HG03108 (cell line): ENCODE data around the gene EPOP.

Experiments
- ATAC-seq: cut with Tn5 transposase; IDR thresholded peaks from one replicate; pipeline ENCODE4 v1.9.1; 2021; ENCODE audit warnings: moderate library complexity; ENCODE audit not compliant: unreplicated experiment

Gene EPOP

DNA sequence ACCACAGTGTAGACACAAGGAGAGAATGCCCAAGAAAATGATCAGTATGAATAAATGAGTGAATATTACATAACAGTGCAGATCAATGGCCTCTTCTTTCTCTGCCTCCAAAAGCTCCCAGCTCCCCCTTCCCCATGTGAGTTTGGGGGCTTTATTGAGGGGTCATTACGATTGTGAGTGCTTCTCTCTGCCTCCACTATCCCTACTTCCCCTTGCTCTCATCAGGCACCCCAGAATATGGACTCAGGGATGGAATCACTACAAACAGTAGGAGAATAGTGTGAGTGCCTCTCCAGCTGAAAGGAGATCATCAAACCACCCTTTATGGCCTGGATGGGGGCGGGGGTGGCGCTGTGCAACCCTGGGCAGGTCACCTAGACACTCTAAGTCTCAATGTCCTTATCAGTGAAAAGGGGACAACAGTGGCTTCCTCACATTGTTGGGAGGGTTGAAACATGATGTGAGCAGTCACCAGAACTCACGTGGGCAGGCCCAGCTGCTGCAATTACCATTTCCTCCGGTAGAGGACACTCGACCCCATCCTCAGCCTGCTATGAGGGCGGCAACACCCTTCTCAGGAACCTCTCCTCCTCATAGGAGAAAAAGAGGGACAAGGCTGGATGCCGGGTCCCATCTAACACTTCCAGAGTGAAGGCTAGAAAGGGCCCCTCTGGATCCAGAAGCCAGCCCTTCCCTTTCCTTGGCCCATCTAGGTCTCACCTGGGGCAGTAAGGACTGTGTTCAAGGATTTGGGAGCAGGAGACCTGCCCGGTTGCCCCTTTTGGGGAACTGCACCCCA lies 2.1 kb upstream of the EPOP start:
- ATAC-seq: peak; percentile 34

DNA sequence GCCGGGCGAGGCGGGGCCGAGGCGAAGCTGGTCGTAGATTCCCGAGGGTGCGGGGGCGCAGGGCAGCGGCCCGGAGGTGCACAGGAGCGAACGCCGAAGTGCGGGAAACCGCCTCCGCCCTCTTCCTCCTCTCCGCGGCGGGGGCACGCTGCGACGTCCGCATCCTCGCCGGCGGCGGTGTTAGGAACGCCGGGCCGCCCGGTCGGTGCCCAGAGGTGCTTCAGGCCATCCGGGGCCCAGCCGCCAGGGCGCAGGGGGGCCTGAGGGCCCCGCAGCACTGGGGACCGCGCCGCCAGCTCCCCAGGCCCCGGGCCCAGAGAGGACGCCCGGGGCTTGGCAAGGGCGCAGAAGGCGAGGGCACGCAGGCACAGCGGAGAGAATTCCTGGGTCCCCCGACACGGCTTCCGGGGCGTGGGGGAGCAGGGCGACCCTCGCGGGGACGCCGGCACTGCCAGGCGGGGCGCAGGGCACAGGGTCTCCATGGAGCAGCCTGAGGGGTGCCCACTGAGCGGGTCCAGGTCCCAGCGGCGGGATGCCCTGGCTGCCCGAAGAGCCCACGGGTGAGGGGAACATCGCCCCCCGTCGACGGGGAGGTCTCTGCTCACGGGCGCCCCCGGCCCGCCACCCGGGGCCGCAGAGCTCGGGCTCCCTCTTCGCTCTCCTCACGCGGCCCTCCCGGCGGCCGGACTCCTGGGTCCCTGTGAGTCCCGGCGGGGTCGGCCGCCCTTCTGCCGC lies 576 bp downstream of the EPOP start:
- ATAC-seq: no peak

DNA sequence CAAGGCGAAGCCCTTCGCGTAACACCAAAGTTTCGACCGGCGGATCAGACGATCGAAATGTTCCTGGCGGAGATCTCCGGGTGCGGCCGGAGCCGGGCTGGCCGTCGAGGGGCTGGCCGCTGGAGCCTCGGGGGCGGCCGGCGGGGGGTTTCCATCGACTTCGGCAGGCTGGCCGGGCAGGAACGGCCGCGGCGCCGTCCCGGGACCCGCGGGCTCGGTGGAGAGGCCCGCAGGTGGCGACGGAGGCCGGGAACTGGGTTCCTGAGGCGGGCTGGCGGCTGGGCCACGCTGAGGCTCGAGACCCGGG lies 1.1 kb downstream of the EPOP start:
- ATAC-seq: no peak

DNA sequence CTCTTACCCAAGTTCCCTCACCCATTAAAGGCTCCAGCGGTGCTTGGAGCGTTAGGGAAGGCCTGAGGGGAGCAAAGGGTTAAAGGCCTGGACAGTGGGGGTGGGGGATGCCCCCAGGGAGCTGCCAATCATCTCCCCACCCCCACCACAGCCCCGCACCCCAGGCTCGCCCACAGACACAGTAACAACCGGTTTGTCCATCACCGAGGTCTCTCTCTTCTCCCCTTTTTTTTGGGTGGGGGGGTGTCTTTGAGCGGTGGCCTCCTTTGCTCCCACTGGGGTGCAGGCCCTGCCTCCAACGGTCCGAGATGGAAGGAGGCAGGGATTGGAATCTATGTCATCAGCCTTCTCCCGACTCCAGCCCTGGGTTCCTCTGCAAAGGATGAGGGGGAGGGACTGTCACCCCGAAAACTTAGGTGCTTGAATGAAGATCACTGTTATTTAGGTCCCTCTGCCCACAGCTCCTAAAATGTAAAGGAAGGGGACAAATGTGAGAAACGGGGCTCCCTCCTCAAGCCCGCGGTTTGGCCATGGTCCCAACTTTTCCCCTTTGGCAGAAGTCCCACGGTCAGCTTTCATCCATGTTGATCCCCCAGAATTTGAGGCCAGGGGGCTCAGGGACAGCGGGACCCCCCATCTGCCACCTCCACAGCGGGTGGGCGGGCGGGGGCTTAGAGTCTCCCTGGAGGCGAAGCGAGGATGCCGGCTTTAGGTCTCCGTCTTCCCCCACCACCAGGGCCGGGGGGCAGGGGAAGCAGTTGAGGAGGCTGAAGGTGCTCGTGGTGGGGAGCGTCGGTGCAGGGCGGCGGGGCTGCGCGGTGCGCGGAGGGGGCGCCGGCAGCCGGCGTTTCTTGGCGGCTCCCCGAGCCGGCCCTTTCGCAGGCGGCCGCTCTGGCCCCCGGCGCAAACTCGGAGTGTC lies 1.7 kb downstream of the EPOP start:
- no peak for ATAC-seq

DNA sequence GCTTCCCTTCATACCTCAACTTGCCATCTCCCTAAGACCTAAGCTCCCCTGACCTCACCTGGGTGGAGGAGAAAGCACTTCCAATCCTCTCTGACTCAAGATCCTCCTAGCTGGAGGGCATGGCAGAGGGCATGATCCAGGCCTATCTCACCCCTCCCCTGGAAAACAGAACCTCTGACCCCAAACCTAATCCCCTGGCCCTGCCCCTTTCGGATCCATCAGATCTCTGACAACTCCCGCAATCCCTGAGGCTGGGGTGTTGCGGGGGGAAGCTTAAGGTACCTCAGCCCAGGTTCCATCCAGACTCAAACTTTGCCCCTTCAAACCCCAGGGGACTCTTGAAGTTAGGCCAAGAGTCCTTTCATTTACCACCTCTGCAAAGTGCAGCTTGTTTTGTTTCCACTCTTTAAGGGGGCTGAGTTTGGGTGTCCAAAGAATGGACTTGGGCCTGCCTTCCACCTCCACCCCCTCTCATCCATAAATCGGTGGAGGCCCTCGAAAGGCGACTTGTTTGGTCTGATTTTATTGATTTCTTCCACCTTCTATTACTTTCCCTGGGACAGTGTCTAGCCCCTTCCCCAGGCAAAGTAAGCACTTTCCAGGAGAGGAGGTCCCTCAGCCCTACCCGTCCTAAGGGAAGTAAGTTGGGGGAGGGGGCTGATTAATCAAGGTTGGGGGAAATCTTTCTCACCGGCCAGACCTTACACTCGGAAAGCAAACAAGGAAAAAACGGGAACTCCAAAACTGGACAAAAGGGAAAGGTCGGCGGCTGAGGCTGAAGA lies 2.6 kb downstream of the EPOP start:
- ATAC-seq: no peak

DNA sequence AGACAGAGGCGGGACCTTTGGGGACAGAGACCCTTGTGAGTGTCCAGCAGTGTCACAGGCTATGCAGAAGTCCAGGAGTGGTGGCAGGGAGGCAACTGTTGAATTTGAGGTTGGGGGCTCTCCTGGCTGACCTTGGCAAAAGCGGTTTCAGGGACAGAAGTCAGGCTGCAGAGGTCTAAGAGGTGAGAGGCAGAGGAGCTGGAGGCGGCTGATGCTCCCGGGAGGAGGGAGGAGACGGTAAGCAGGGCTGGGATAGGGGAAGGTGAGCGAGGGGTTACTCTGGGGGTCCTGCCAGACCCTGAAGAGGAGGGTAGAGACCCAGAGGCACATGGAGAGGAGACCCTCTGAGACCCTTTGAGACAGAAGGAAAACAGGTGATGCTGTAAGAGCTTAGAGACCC lies 5.2 kb downstream of the EPOP start:
- no peak for ATAC-seq

DNA sequence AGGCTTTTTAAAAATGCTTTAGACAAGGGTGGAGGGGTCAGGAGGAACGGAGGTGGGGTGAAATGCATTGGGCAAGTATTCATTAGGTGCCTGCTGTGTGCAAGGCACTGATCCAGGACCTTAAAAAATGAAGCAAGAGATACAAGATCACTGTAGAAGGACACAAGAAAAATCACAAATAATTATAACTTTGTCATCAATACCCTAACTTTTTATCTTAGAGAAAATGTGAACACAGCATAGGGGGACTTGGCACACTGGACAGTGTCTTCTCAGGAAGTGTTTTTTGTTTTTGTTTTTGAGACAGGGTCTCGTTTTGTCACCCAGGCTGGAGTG lies 7.0 kb downstream of the EPOP start:
- no peak for ATAC-seq

DNA sequence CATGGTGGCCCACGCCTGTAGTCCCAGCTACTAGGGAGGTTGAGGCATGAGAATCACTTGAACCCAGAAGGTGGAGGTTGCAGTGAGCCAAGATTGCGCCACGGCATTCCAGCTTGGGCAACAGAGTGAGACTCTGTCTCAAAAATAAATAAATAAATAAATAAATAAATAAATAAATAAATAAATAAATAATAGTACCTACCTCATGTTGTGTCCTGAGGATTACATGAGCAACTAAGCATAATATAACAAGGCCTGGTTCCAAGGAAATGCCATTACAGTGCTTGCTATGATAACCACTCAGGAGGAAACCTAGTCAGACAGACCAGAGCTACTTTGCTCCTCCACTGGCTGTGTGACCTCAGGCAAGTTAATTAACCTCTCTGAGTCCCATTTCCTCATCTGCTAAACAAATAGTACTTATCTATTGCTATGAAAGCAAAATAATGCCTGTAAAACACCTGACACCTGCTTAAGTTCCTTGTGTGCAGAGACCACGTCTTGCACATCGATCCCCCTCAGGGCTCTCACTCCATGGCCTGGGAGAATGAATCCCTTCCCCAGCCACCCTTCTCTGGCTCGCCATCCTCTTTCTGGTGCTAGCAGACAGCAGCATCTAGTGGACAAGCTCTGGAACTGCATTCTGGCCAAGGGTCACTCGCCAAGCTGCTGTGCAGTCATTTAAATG lies 7.5 kb downstream of the EPOP start:
- ATAC-seq: no peak

DNA sequence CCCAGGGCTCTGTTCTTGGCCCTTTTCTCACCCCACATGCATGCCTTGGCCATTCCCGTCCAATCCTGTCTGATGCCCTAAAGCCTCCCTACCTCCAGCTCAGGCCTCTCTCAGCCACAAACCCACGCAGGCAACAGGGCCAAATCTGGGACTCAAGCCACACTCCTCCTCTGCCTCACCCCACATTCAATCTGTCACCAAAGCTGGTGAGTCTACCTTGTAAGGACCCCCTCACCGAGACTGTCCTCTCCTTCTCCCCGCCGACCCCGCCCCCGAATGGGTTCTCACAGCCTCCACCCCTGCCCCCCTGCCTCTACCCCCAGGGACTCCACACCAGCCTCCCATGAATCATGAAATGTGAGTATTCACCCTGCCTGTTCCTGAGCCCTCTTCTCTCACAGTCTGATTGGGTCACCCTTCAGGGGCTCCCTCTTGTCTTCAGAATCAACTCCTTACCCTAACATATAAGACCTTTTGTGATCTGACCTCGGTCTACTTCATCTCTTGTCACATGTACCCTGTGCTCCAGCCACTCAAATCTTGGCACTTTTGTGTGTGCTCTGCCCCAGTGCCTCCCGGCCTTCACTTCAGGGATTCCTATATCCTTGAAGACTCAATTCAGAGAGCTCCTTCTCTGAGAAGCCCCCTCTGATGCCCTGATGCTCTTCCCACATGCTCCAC lies 10.7 kb downstream of the EPOP start:
- no peak for ATAC-seq

DNA sequence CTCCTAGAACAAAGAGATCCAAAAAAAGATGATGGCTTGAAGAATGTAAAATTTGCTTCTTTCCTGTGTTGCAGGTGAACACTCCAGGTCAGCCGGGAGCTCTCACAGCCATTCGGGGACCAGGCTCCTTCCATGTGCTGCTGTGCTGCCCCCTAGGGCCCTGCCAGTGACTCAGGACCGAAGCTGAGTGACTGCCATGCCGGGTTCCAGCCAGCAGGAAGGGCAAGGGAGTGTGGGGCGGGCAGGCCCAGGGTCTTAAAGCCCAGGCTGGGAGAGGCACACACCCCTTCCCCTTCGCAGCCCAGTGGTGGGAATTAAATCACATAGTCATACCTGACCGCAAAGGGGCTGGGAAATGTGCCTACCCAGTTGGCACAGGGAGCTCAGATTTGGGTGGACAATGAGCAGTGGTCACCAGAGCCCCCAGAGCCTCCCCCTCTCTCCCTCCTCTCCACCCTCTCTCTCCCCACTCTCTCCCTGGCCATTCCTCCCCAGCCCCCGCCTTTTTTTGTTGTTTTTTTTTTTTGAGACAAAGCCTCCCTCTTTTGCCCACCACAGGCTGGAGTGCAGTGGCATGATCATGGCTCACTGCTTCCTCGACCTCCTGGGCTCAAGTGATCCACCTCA lies 11.5 kb downstream of the EPOP start:
- ATAC-seq: no peak

DNA sequence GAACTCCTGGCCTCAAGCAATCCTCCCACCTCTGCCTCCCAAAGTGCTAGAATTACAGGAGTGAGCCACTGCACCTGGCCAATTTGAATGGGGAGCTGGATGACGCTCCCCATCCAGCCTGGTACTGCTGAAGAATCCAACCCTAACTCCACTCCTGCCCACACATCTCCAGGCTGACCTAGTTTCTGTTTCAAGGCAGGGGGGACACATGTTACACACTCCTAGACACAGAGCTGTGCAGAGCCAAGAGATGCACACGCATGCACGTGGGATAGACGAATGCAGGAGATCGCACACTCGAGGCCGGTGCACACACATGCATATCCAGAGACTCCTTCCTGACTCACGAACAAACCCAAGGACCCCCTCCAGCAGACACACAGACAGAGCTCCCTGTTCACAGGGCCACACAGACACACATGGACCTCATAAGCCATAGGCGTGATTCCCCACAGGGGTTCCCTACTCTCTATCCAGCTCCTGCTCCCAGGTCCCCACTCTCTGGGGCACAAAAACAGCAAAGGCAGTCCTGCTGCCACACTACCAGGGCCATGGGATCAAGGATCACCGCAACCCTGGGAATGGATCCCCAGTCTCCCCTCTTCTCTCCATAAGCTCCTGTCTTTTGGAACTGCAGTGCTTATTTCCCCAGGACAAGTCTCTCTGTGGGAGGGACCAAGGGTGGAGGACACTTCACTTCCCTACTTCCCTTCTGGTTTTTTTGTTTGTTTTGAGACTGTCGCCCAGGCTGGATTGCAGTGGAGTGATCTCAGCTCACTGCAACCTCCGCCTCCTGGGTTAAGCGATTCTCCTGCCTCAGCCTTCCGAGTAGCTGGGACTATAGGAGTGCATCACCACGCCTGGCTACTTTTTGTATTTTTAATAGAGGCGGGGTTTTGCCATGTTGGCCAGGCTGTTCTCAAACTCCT lies 14.4 kb downstream of the EPOP start:
- ATAC-seq: no peak

DNA sequence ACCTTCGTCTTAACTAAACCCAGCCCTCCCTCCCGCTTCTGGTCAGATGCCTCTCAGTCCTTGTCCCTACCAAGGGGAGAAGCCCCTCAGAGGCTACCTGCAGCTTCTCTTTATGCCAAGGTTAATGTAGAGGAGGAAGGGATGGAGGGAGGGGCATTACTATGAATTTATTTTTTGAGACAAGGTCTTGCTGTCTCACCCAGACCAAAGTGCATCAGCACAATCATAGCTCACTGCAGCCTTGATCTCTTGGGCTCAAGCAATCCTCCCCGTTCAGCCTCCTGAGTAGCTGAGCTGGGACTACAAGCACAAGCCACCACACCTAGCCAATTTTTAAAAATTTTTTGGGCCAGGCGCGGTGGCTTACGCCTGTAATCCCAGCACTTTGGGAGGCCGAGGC lies 15.3 kb downstream of the EPOP start:
- ATAC-seq: no peak

DNA sequence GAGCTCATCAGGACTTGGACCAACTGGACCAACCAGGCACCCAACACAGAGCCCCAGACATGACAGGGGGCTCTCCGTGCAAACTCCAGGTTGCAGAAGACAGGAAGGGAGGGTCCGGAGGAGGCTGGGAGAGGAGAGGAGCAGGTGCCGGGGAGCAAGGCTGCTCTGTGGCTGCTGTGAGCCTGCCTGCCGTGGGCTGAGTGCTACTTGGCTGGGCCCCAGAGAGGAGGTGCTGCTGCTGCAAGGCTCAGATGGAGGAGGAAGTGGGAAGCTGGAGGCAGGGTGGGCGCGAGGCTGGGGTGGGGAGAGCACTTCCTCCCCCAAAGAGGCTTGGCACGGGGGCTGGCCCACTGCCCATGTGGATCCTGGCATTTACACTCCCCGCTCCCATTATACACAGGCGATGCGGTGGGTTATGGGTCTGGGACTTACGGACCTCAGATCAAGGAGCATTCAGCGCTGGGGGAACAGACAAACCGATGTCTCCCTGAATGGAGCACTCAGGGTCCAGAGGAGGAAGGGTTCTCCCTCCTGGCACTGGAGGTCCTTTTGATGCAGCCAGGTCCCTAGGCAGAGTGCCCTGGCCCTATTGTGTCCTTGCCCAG lies 15.9 kb downstream of the EPOP start:
- no peak for ATAC-seq

DNA sequence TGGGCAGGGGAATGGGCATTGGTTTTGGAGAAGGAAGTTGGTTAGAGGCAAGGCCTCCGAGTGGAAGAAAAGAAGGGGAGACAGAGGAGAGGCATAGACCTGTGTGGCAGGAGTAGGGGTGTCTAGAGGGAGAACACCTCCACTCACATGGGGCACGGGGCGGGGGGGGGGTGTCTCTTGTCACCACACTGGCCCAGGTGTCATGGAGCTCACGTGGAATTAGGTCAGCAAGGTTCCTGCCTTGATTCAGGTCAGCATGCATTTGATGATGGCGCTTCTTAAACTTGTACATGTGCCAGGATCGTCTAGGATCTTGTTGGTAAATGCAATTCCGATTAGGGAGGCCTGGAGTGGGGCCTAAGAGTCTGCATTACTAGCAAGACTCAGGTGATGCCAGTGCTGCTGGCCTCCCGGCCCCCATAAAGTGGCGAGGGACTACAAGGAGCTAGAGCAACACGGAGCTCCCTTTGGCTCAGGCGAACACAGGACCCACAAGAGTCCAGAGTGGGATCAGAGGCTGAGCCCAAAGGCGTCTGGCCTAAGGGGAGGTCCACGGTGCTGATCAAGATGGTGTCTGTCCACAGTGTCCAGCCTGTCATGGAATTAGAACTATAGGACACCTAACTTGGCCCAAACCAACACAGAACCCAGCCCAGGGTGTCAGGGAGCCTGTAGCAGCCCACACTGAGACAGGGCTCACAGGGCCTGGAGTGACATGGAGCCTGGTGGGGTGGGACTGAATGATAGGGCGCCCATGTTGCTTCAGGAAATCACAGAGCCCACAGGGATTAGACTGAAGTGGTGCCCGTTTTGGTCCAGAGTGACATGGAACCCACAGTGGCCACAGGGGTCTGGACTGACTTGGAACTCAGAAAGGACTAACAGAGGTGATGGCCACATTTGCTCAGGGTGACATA lies 16.7 kb downstream of the EPOP start:
- no peak for ATAC-seq

DNA sequence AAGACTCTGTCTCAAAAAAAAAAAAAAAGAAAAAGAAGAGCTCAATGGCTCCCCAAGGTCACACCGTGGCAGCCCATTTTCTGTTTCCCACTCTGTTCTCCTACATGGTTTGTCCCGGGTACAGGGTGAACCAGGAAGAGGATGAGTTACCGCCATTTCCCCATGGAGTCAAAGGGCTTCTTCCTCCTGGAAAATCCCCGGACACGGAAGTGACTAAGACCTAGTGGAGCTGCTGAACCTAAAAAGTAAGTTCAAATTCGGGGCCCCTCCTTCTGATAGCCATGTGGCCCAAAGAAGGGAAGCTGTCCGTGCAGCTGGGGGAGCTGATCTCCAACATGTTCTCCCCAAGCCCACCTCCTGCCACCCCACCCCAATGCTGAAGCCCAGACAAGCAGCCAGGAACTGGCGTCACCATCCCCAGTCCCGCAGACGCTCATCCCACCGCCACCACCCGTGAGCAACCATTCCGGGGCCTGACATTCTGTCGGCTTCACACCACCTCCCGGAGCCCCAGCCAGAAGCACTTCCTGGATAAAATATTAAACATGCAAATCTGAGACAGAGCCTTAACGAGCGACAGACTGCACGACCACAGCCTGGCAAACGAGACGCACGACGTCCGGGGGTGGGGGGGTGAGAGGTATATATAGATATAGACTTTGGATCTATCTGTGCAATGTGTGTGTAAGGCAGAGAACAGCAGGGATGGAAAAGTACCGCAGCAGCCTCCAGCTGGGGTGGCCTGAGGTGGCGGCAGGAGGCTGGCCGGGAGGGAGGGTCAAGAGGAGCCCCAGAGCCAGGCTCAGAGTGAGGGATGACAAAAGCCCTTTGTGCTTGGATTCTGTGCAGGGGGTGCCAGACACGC lies 17.6 kb downstream of the EPOP start:
- no peak for ATAC-seq
